ENCODE results near the gene NHS.

DNA sequence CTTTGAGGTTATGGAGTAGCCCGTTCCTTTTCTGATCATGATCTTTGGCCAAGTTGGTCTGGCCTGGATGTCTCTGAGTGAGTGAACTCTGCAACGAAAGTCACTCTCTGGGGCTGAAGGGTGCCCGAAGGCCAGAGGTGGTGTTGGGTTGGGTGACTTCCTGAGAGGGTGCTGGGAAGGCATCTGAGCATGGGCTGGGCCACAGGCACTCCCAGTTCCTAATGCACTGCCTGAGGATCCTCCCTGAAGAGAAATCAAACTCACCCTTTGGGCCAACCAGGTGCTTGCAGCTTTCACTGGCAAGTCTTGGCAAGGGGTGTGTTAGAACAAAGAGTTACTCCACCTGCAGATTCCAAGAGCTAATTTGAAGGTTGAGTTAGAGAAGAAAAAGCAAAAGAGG, 295.9 kb downstream of the NHS start:
- TF ChIP-seq, protein P1, sequence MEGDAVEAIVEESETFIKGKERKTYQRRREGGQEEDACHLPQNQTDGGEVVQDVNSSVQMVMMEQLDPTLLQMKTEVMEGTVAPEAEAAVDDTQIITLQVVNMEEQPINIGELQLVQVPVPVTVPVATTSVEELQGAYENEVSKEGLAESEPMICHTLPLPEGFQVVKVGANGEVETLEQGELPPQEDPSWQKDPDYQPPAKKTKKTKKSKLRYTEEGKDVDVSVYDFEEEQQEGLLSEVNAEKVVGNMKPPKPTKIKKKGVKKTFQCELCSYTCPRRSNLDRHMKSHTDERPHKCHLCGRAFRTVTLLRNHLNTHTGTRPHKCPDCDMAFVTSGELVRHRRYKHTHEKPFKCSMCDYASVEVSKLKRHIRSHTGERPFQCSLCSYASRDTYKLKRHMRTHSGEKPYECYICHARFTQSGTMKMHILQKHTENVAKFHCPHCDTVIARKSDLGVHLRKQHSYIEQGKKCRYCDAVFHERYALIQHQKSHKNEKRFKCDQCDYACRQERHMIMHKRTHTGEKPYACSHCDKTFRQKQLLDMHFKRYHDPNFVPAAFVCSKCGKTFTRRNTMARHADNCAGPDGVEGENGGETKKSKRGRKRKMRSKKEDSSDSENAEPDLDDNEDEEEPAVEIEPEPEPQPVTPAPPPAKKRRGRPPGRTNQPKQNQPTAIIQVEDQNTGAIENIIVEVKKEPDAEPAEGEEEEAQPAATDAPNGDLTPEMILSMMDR (IDR thresholded peaks at IDR 0.05), result no peak
- TF ChIP-seq POLR2A (IDR thresholded peaks at IDR 0.05) (no peak), POLR2AphosphoS5 (IDR thresholded peaks at IDR 0.05) (no peak)
